Activated naive CD4-positive, alpha-beta T cell (primary cell): ENCODE results near the gene SLC10A7.

Source experiments
- DNase-seq, 4 experiments: peaks; one replicate each; lab custom pipeline; 2025; lab: John Stamatoyannopoulos, UW

The SLC10A7 gene

DNA sequence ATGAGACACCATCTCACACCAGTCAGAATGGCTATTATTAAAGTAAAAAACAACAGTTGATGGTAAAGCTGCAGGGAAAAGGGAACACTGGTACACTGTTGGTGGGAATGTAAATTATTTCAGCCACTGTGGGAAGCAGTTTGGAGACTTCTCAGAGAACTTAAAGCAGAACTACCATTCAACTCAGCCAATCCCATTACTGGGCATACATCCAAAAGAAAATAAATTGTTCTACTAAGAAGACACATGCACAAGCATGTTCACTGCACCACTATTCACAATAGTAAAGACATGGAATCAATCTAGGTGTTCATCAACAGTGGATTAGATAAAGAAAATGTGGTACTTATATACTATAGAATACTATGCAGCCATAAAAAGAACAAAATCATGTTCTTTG is 172.4 kb downstream of the SLC10A7 start:
- DNase-seq: no peak

DNA sequence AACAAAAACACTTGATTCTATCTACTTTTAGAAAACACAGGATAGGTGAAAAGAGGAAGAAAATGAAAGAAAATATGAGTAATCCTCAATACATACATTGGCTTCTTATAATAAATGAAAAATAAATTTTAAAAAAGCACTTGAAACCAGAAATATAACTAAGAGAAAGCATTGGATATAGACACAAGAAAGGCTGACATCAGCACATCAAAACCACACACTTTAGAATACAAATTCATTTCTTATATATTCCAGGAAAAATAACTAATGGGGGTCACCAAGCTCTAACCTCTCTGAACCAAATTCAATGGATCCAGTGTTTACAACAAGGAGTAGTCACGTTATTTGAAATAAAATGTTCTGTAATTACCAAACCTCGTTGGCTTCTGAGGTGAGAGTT is 173.9 kb downstream of the SLC10A7 start:
- no peak for DNase-seq

DNA sequence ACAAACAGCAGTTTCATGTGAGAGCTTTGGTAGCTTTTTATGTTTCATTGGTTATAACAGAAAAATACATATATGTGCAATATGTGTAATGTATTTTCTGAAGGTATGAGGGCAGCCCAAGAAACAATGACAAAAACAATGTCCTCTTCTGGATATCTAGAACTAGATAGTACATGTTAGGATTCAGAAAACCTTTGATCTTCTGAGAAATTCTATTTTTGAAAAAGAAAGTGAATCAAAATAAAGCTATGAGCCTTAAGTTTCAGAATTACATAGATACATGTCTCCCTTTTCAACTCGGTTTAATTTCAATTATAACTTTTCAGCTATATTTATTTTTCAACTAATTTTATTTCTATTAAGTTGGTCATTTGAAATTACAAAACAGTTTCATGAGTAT is 175.5 kb downstream of the SLC10A7 start:
- DNase-seq: no peak

DNA sequence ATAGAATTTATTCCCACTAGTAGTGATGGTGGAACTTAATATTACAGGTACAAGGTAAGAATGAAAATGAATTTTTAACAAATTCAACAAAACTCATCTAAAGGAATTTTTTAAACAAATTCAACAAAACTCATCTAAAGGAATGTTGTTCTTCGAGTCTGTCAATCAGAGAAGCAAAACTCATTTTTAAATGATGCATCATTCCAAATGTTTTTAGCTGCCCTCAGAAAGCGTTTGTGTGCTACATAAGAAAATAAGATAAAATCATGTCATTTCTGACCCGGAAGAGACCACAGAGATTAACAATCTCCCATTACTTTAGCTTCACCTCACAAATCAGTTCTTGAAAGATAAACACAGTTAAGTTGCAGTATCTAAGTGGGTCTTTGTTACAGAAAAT is 178.0 kb downstream of the SLC10A7 start:
- DNase-seq: no peak

DNA sequence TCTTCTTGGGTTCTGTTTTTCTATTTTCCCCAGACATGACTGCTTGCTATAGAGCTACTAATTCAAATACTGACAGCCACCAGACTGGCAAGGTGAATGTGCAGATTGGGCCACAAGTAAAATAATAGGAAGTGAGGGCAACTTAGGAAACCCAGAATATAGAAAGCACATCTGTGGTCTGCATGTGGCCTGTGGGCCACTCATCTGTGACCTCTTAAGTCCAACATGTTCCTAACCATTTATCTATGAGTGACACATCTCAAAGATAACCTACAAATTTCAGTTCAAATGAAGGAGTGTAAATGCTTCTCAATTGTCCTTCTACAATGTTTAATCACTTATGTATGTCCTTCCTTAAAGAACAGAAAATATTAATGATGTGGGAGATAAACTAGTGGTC is 178.5 kb downstream of the SLC10A7 start:
- no peak for DNase-seq

DNA sequence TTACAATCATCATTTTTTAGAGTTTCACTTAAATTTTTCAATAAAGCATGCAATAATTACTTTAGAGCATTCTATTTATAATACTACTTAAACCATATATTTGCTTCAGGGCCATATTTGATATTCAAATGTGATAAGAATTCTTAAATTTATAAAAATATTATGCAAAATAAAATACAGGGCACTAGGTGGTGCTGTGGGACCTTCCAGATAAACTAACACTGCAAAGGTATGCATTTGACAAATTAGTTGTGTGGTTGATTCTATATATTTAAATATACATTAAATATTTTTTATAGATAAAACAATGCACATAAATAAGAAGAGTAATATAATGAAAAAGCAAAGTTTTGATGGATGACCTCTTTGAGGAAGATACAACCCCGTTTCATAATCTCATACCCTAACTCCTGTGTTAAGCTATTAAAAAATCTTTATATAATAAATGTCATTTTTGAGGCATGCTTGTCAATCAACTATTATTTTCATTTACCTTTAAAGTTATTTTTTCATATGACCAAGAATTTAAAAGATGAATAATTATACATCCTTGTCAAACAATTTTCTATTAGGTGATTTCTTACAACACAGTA is 179.0 kb downstream of the SLC10A7 start:
- no peak for DNase-seq

DNA sequence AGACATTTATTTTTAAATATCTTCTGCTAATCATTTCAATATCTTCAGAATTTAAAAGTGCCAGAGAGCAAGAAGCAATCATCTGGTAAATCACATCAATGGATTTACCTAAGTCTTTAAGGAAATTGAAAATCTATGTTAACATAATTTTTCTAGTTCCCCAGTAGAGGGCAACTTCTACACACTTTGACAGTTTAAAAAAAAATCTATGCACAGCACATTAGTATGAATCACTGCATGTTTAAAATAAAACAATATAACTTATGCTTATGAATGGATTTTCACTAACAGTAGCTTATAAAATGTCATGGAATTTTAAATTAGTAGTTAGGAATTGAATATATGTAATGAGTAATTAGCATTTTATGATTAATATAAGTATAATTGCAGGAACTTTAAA is 180.9 kb downstream of the SLC10A7 start:
- DNase-seq: no peak

DNA sequence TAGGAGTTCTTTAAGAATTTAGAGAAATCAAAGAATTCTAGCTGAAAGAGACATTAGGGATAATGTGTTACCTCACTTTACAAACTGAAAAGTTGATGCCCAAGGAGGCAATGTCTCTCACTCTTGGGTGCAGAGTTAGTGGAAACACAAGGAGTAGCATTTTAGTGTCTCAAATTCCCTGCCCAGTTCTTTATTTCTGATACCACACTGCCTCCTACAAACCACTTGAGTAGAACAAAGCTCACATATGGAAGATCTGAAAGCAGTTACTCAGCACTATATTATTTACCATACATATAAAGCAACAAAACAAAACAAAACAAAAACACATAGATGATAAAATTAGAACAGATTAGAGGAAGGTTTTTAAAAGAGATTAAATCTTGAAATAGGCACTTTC is 183.2 kb downstream of the SLC10A7 start:
- no peak for DNase-seq

DNA sequence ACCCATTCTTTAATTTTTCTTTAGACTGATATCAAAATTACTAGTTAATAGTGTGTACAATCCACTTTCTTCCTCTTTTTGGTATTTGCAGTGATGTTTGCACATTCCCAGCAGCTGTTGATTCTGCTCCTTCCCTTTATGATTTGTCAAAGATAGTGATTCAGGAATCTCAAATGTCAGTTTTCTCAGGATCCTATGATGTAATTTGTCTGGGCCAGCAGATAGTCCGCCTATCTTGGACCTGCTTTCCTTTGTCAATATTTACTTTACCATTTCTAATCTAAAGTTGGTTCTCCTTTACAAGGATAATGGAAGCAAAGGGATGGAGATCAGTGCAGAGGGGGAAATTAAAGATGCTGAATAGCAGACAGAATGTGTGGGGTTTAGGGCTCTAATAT is 185.3 kb downstream of the SLC10A7 start:
- no peak for DNase-seq

DNA sequence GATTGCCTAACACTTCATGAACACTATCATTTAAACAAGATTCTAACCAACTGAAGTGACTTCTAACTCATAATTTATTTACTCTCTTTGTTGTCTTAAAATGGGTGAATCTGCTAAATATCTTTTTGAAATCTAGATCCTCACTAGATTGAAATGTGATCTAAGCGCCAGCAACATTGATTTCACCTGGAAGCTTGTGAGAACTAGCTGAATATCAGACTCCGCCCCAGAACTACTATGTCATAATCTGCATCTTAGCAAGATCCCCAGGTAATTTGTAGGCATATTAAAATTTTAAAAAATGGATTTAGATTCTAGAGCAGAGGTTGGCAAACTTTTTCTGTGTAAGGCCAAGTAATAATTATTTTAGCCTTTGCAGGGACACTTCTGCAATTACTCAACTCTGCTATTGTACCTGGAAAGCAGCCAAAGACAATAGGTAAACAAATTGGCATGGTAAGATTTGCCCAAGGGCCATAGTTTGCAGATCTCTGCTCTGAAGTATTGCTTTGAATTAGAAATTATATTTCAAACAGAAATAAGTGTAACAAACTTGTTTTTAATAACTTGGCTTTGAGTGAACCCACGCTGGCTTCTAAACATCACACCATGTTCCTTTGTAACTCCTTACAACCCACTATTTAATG is 185.9 kb downstream of the SLC10A7 start:
- no peak for DNase-seq

DNA sequence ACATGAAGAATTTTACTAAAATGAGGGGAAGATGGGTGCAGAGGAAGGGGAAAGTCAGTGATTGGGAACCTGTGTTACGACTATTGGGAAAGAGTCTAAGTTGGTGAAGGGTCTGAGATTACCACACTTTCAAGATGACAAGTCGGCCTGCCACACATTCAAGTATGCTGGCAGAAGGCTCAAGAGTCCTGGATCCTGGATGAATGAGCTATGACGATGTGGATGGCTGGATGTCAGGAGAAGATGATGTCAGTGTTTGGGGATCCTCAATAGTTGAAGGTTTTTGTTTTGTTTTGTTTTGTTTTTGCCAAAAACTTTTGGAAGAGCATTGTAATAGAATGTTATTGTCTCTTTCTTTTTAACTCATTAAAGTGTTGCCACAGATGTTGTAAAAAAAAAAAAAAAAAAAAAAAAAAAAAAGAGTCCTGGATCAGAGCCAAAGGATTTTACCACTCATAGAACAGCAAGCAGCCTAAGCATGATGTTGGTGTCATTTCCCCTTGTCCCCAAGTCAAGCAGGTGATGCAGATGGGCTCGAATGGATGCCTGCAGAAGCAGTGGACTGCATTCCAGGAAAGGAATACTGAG is 186.8 kb downstream of the SLC10A7 start:
- DNase-seq: no peak

DNA sequence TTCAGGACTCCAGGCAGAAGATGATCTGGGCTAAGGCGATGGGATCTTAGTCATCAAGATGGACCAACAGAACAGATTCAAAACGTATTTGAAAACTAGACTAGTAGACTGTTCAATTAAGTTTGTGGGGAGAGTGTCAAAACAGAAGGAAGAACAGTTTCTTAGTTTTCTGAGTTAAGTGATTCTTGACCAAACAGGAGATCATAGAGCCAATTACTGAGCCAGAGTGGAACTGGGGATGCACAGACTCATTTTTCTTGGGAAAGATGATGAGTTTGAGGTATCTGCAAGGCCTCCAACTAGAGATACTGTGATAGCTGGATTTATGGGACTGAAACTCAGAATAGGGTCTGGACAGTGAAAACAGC is 187.9 kb downstream of the SLC10A7 start:
- DNase-seq: no peak

DNA sequence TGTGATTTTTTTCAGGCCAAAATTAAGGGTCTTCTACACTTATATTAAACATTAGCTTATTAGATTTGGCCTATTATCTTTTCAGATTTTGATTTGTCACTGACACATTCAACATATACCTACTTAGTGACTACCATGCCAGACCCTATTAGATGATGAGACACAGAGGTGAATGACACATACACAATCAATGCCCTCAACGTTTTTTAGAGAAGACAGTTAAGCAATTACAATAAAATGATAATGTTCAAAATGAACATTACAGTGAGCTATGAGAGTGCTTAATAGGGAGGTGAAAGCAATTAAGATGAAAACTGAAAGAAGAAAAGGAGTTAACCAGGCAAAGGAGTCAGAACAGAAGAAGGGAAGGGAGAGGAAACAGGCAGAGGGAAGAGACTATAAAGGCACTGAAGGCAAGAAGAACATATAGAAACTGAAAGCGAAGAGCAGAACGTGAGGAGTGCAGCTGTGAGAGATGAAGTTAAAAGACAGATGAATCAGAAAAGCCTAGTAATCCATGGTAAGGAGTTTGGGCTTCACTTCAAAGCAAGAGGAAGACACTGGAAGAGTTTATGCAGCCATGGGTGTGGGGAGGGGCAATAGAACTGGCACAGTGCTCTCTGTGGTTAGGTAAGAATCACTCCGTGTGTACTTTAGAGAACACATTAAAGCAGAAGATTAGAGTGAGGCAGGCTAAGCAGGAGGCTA is 188.4 kb downstream of the SLC10A7 start:
- no peak for DNase-seq

DNA sequence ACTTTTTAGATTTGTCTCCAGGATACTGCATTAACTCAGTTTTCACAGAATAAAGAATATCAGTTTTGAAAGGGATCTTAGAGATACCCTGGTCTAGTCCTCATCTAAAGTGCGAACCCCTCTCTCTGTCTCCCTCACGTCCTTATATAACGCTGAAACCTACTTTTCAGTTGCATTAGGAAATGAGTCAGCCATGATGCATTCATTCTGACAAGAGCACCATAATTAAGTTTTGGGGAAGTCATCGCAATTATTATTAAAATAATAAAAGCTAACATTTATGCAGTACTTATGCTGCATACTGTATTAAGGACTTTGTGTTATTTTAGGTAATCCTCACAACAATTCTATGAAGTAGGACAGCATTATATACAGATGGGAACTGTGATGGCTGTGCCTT is 191.3 kb downstream of the SLC10A7 start:
- no peak for DNase-seq

DNA sequence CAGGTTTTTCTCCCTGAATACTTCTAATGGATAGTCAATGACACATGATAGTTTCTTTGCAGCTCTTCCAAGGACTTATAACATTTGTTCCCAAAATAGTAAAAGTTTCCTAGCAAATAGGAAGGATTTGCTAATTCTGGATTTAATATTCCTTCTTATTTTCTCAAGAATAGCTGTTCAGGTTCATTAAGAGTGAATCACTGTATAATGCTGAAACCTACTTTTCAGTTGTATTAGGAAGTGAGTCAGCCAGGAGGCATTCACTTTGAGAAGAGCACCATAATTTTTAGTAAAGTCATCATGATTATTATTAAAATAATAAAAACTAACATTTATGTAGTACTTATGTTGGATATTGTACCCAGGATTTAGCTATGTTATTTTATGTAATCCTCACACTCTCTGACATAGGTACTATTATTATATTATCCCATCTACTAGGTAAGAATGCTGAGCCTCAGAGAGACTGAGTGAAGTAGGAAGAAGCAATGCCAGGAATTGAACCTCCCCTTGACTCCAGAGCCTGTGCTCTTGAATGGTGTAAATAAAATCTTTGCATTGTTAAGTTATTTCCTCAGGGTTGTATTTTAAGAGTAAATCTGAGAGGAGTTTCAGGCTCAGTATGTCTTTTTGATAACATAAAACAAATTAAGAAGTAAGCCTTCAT is 192.6 kb downstream of the SLC10A7 start:
- no peak for DNase-seq

DNA sequence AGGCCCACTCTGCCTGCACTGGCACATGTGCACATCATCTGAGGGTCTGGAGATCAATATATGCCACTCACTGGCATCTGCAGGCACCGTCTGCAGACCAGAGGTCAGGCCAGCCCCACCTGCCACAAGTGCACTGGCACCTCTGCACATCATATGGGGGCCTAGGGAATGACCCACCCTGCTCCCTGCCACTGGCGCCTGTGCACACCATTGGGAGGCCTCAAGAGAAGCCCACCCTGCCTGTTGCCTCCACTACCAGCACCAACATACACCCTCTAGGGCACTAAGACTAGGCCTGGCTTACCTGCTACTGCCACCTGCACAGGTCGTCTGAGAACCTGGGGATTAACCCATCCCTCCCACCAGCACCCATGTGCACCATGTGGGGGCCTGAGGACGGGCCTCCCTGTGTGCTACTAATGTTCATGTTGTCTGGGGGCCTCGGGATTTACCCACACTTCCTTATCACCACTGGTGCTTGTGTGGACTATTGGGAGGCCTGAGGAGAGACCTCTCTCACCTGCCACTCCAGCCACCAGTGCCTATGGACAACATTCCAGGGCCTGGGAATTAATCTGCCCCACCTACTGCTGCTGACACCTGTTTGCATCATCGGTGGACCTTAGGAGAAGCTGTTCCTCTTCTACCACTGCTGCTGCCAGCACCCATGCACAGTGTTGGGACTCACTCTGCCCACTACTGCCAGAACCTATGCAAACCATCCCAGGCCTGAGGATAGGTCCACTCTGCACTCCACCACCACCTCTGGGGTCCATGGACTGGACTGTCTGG is 193.7 kb downstream of the SLC10A7 start:
- no peak for DNase-seq

DNA sequence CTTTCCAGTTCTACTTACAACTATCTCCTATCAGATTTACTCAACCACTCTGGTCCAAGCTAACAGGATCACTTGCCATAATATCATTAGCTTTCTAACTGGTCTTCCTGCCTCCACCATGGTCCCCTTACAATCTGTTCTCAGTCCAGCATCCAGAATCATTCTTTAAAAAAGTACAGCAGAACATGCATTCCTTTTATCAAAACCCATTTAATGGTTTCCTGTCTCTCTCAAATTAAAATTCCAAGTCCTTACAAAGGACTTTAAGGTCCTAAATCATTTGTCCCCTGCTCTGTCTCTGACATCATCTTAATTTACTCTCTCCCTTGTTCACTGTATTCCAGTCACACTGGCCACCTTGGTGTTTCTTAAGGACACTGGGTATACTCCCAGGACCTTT is 202.8 kb downstream of the SLC10A7 start:
- DNase-seq: no peak

DNA sequence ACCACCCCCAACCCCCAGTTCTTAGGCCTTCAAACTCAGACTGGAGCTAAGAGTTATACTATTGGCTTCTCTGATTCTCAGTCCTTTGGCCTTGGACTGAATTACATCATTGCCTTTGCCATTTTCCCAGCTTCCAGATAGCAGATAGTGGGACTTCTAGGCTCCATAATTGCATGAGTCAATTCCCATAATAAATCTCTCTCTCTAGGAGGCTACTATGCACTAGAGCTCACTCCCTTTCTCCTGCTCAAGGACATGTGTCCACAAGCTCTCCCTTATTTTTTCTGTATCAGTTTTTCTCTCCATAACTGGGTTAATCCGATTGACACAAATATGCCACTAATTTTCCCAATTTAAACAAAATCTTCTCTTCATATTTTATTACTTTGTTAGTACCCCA is 204.0 kb downstream of the SLC10A7 start:
- no peak for DNase-seq

DNA sequence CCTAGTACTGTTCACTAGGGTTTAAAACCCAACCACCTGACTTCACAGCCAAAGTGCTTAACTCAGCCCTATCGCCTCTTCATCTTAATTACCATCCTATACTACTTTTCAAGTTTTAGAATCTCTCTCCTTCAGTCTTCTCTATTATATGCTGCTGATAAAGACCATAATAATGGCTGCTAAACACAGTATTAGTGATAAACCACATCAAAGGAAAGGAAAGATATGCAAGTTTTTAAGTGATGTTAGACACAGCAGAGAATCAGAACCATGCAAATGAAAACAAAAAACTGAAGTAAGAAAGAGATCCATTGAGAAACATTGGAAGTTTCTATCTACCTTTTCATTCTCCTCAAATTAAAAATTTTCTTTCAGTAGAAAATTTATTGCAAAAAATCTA is 206.6 kb downstream of the SLC10A7 start:
- no peak for DNase-seq

DNA sequence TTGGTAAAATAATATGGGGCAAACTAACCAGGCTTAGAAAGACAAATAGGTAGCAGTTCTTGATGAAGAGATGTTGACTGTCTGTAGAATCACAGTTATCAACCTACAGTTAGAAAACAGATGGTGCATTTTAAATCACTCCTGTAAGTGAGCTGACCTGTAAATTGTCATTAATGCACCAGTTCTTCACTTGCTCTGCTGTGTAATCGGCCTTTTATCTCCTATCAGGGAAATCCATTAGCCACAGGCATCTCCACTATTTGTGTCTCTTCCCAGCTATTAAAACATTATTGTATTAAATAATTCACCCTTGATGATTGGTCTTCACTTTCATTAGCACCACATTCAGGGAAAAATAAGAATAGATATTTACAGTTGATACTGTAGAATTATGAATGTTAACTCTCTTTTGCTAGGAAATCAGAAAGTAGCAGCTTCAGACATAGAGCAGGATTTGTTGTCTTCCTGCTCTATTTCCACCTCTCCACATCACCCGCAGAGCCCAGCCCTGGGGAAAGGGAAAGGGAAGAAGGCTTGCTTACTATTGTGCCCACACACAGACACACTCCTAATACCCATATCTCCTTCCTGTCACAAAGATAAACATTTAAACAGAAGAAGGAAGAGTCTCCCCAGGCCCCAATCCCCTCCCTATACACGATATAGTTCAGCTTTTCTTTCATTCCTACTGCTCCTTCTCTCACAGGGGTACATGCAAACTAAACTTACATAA is 210.3 kb downstream of the SLC10A7 start:
- no peak for DNase-seq

DNA sequence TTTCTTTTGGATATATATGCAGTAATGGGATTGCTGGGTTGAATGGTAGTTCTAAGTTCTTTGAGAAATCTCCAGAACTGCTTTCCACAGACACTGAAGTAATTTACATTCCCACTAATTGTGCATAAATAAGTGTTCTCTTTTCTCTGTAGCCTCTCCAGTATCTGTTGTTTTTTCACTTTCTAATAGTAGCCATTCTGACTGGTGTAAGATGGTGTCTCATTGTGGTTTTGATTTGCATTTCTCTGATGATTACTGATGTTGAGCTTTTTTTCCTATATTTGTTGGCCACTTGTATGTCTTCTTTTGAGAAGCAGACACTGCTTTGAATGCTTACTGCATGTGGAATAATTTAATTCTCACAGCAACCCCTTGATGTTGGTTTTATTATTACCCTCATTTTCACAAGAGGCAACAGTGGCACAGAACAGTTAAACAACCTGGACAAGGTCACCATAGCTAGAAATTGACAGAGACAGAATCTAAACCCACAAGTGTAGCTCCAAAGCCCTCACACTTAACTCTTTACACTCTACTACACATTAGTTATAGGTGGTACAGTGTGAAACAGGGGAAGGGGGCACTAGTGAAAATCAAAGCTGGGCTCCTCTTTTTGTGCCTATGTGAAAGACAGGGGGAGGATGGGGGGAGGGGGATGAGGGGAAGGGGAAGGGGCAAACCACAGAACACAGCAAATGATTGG is 211.3 kb downstream of the SLC10A7 start:
- no peak for DNase-seq
